Epithelial cell of umbilical artery (primary cell): ENCODE measurements around the gene RPL41. TPM values are rescaled to one million over a fixed set of nuclear protein-coding genes. Genes with fewer than 3 reads are reported as not detected.

Experiments used
- total RNA-seq: library from RNA; depleted of rRNA; stranded (reverse); fragments of >200 nt; gene quantifications from 2 replicates; pipeline ENCODE4 v1.2.3, GENCODE V29; 2014

Gene RPL41
- total RNA-seq, result 1,044 and 2,932 TPM in 2 replicates

DNA sequence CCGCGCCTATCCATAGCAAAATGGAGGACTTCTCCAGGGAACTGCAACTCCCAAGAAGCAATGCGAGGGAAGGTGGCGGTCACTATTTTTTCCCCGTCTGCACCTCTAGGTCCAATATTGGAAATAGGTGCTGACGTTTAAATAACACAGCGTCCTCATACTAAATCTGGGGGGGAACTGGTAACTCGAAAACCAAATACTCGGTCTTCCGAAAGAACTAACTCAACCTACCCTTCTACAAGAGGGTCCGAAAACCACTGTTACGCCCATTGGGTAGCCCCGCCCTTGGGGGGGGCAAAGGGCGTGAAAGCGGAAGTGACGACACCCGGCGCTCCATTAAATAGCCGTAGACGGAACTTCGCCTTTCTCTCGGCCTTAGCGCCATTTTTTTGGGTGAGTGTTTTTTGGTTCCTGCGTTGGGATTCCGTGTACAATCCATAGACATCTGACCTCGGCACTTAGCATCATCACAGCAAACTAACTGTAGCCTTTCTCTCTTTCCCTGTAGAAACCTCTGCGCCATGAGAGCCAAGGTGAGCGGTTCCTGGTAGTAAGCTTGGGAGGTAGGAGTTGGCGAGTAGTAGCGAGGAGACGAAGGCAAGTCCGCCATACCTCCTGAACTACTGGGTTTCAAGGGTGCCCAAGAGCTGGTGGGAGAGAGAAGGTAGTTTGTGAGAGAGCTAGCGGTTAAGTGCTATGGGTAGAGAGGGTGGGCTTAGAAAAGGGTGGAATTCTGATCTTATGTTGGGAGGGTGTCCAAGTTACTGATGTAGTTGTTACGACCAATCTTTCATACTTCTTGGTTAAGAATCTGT lies at the start of gene RPL41:
RPL41 (plus strand) TSS at position 367 of the 815 bp plus-strand sequence.

GRCh38 chr12:56079723-56080555 lies 36.5 kb upstream of the RPL41 start, which contains the start of gene ERBB3:
TSS of gene ERBB3 (plus strand) at chr12:56080165. CDS start at chr12:56080301, 136 bp downstream.

DNA sequence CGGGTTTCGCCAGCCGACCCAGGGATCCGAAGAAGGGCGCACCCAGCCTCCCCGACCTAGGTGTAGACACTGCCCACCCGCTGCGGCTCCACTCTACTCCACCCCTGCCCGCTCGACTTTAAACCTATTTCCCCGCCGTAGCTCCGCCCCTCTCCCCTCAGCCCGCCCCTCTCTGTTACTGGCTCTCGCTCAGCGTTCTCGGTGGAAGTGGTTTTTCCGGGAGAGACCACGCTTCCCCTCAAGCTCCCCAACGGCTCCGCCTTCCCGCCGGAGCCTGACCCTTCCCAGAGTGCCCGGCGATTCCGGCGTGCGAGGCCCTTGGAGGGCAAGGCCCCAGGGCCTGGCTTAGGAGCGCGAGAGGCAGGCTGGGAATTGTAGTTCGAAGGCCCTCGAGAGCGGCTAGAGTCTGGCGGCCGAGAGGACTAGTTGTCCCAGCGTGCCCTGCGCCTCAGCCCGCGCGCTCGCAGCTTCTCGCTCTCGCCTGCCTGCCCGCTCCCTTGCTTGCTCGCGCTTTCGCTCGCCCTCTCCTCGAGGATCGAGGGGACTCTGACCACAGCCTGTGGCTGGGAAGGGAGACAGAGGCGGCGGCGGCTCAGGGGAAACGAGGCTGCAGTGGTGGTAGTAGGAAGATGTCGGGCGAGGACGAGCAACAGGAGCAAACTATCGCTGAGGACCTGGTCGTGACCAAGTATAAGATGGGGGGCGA lies 12.2 kb upstream of the RPL41 start, which contains the start of gene PA2G4:
PA2G4 (plus strand) TSS at position 451 of the 706 bp plus-strand sequence; CDS start at position 630, 179 bp downstream.

GRCh38 chr12:56117778-56118687 lies 1.6 kb downstream of the RPL41 start, which contains the start of gene ZC3H10:
TSS of gene ZC3H10 (plus strand) at chr12:56118266. CDS start at chr12:56120563, 2,297 bp downstream.

GRCh38 chr12:56127888-56128669 lies 11.6 kb downstream of the RPL41 start, which contains the start of gene ESYT1:
TSS of gene ESYT1 (plus strand) at chr12:56128267. CDS start at chr12:56128320, 53 bp downstream.

DNA sequence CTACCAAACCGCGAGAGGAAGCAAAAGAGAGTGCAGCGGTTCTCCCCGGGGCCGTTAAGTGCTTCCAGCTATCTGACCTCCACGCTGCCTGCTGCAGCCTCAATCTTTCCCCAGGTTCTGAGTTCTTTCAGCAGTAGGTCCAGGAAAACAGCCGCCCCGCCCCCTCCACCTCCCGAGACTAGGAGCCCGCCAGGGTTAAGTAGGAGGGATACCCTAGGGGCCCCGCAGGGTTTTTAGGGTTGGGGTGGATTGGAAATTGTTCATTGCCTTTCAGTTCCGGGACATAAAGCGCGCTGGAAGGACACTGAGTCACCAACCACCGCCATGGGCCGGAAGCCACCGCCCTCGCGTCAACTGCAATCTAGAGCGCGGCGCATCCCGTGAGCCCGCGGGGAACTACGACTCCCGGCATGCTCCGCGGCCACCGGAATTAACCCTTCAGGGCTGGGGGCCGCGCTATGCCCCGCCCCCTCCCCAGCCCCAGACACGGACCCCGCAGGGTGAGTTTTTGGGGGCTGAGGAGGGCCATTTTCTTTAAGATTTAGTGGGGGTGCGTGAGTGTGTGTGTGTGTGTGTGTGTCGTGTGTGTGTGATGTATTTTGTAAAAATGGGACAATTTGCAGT lies 35.8 kb downstream of the RPL41 start, which contains the start of gene MYL6B:
MYL6B (plus strand) TSS at position 456 of the 624 bp plus-strand sequence. CDS start 1,332 bp downstream, outside the sequence.

DNA sequence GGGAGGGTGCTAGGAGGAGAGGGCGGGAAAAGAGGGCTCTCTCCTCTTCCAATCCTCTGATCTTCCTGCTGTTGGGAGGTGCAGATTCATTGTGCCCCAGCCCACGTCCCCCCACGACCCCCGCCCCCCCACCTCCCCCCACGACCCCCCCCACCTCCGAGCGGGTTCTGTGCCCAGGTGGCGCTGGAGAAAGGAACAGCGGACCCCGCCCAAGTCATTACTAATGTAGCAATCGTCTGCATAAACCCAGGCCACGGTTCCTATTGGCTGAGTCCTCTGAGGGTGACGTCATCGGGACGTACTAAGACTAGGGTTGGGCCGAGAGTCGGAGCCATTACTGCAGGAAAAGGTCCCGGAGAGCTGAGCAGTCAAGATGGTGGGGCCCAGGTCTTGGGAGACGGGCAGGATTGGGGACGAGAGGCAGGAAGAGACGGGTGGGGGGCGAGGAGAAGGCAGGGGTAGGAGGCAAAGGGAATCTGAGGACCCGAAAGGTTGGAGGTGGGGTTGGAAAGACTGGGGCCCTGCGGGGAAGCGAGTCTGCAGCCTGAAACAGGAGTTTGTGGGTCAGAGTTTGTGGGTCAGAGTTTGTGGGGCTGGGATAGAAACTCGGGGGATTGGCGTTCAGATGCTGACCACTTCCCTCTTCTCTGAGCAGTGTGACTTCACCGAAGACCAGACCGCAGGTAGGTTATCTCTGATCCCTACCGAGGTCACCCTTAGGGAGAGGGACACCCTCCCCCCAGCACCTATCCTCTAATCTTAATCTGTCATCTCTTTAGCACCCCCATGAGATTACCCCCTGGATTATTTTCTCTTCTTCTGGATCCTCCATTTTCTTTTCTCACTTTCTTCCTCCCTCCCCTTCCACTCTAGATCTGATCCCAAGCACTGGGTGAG lies 41.8 kb downstream of the RPL41 start, which contains the start of gene MYL6:
MYL6 (plus strand) TSS at position 331 of the 897 bp plus-strand sequence; CDS start at position 374, 43 bp downstream.

Other genes with a start within 250 kb of the RPL41 start
- 29.9 and 43.5 TPM in 2 replicates for gene PYM1, start 188.7 kb upstream of the RPL41 start, total RNA-seq
- 41.6 and 43.5 TPM in 2 replicates for gene DGKA, start 185.5 kb upstream of the RPL41 start, total RNA-seq
- gene PMEL, start 150.6 kb upstream of the RPL41 start, total RNA-seq, result 0.65 and 1.8 TPM in 2 replicates
- gene CDK2, start 149.8 kb upstream of the RPL41 start, total RNA-seq, result 25.3 and 25.8 TPM in 2 replicates
- 27.6 and 33.0 TPM in 2 replicates for gene RAB5B, start 142.6 kb upstream of the RPL41 start, total RNA-seq
- gene SUOX, start 119.4 kb upstream of the RPL41 start, total RNA-seq, result 14.7 and 15.9 TPM in 2 replicates
- 0.65 and 0.76 TPM in 2 replicates for gene IKZF4, start 95.6 kb upstream of the RPL41 start, total RNA-seq
- gene RPS26, start 74.7 kb upstream of the RPL41 start, total RNA-seq, result 189 and 710 TPM in 2 replicates
- gene ERBB3, start 36.5 kb upstream of the RPL41 start, total RNA-seq, result not detected in 2 replicates
- 220 and 288 TPM in 2 replicates for gene PA2G4, start 12.1 kb upstream of the RPL41 start, total RNA-seq
- 4.5 and 6.5 TPM in 2 replicates for gene ZC3H10, start 1.6 kb downstream of the RPL41 start, total RNA-seq
- gene ESYT1, start 11.6 kb downstream of the RPL41 start, total RNA-seq, result 219 and 238 TPM in 2 replicates
- 67.9 and 81.5 TPM in 2 replicates for gene MYL6B, start 36.0 kb downstream of the RPL41 start, total RNA-seq
- gene MYL6, start 41.7 kb downstream of the RPL41 start, total RNA-seq, result 3,195 and 3,406 TPM in 2 replicates
- 39.0 and 45.4 TPM in 2 replicates for gene SMARCC2, start 72.8 kb downstream of the RPL41 start, total RNA-seq
- gene RNF41, start 105.3 kb downstream of the RPL41 start, total RNA-seq, result 121 and 157 TPM in 2 replicates
- gene NABP2, start 107.7 kb downstream of the RPL41 start, total RNA-seq, result 28.3 and 31.5 TPM in 2 replicates
- gene SLC39A5, start 113.4 kb downstream of the RPL41 start, total RNA-seq, result not detected in 2 replicates
- 9.3 and 13.0 TPM in 2 replicates for gene ANKRD52, start 141.8 kb downstream of the RPL41 start, total RNA-seq
- 9.1 and 13.2 TPM in 2 replicates for gene COQ10A, start 150.3 kb downstream of the RPL41 start, total RNA-seq
- gene CS, start 183.7 kb downstream of the RPL41 start, total RNA-seq, result 122 and 135 TPM in 2 replicates
- 143 and 145 TPM in 2 replicates for gene CNPY2, start 199.4 kb downstream of the RPL41 start, total RNA-seq
- 4.9 and 14.9 TPM in 2 replicates for gene PAN2, start 217.4 kb downstream of the RPL41 start, total RNA-seq
- gene IL23A, start 222.3 kb downstream of the RPL41 start, total RNA-seq, result 0.32 TPM in 1 of 2 replicates, not detected in the other
- gene STAT2, start 243.5 kb downstream of the RPL41 start, total RNA-seq, result 83.2 and 175 TPM in 2 replicates
- not detected in 2 replicates for gene APOF, start 246.2 kb downstream of the RPL41 start, total RNA-seq